Sigmoid colon (tissue), 7 donors: ENCODE data around the gene ALKBH3. TPM values are rescaled to one million over a fixed set of nuclear protein-coding genes. Genes with fewer than 3 reads are reported as not detected.

Source experiments
- DNase-seq: peaks from one replicate; pipeline ENCODE4 v3.0.0-alpha.2; 2019
- H3K27ac ChIP-seq, 4 donors: fragments of 200-600 bp; sonication (generic); one replicate each; pipeline ENCODE4 v1.5.1; 2016 to 2019; ENCODE audit warnings: mild to moderate bottlenecking in 1 of 4
- H3K27me3 ChIP-seq, 3 donors: fragments of 200-600 bp; sonication (generic); one replicate each; pipeline ENCODE4 v1.5.1; 2019; ENCODE audit warnings: mild to moderate bottlenecking in 1 of 3
- H3K36me3 ChIP-seq, 4 donors: fragments of 200-600 bp; sonication (generic); one replicate each; pipeline ENCODE4 v1.5.1; 2016 to 2019
- H3K4me1 ChIP-seq, 4 donors: fragments of 200-600 bp; sonication (generic); one replicate each; pipeline ENCODE4 v1.5.1; 2017 to 2019
- H3K4me3 ChIP-seq, 4 donors: fragments of 200-600 bp; sonication (generic); one replicate each; pipeline ENCODE4 v1.5.1; 2017 to 2019; ENCODE audit warnings: mild to moderate bottlenecking in 2 of 4, moderate library complexity in 1 of 4
- H3K9me3 ChIP-seq, 4 donors: fragments of 200-600 bp in 3 of 4; sonication (generic) in 3 of 4; one replicate each; pipeline versions ENCODE4 v1.5.1 to v1.6.1; 2013 to 2019
- EP300 ChIP-seq, 4 donors: sonication (generic); formaldehyde crosslinking; IDR thresholded peaks; one replicate each; pipeline ENCODE4 v1.6.1; 2017; ENCODE audit warnings: antibody characterized with exemption in 4 of 4
- POLR2A ChIP-seq, 2 donors: fragments of 450-650 bp; IDR thresholded peaks; one replicate each; pipeline ENCODE4 v1.6.1; 2016; ENCODE audit warnings: antibody characterized with exemption in 2 of 2, mild to moderate bottlenecking in 2 of 2, moderate library complexity in 2 of 2
- POLR2AphosphoS5 ChIP-seq, 4 donors: sonication (generic); formaldehyde crosslinking; IDR thresholded peaks; one replicate each; pipeline ENCODE4 v1.6.1; 2017; ENCODE audit warnings: antibody characterized with exemption in 4 of 4
- WGBS, 2 donors: extraction: QIAGEN DNeasy Blood & Tissue Kit; methylation state at CpG; one replicate each; pipeline ENCODE4 v1.1.7; 2013; 5-methylcytosine and 5-hydroxymethylcytosine counted together
- intact Hi-C: fragments of 100-400 bp; cut with DNase I; formaldehyde crosslinking; loops from one replicate; pipeline ENCODE4 v1.15.1; 2023
- polyA plus RNA-seq, 3 donors: library from polyadenylated mRNA; stranded (reverse); fragments of 200-250 nt; gene quantifications; one replicate each; pipeline ENCODE4 v1.2.3, GENCODE V29; 2013
- total RNA-seq, 4 donors: library from RNA; depleted of rRNA; stranded (reverse); fragments of >200 nt; gene quantifications; one replicate each; pipeline ENCODE4 v1.1.0, GENCODE V29; 2016
- TF ChIP-seq, protein P1 (sequence below), 4 experiments: fragments of 450-650 bp in 3 of 4; fragments of 200-600 bp in 1 of 4; IDR thresholded peaks; one replicate each; pipeline ENCODE4 v1.5.1; 2016 to 2019; ENCODE audit warnings: antibody characterized with exemption in 4 of 4, mild to moderate bottlenecking in 3 of 4, moderate library complexity in 2 of 4
- donor health status: healthy with polysubstance abuse.
- donor health status: Bipolar disorder and iron deficiency.
- donor health status: healthy.

ALKBH3 gene
- total and polyA plus RNA-seq, 7 donors: 15.7 to 31.2 (median 27.3) TPM

DNA sequence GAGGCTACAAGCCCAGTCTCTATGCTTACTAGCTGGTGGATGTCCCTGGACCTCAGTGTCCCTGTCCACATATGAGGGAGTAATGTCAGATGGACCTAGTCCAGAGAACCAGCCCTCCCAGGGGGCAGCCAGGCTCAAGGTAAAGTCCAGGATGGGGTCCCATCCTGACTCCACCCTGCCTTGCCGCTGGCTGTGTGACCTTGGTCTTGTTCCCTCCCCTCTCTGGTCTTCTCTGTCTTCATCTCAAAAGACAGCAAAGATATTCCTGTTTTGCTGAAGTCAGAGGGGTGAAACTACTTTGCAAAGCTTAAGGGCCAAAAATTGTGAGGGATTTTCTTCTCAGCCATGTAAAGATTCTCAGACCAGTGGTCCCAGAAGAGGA is 52.6 kb downstream of the ALKBH3 start:
- no peak for TF ChIP-seq POLR2A (IDR thresholded peaks at IDR 0.05)
- TF ChIP-seq EP300 (IDR thresholded peaks at IDR 0.05): no peak
- TF ChIP-seq, protein P1, sequence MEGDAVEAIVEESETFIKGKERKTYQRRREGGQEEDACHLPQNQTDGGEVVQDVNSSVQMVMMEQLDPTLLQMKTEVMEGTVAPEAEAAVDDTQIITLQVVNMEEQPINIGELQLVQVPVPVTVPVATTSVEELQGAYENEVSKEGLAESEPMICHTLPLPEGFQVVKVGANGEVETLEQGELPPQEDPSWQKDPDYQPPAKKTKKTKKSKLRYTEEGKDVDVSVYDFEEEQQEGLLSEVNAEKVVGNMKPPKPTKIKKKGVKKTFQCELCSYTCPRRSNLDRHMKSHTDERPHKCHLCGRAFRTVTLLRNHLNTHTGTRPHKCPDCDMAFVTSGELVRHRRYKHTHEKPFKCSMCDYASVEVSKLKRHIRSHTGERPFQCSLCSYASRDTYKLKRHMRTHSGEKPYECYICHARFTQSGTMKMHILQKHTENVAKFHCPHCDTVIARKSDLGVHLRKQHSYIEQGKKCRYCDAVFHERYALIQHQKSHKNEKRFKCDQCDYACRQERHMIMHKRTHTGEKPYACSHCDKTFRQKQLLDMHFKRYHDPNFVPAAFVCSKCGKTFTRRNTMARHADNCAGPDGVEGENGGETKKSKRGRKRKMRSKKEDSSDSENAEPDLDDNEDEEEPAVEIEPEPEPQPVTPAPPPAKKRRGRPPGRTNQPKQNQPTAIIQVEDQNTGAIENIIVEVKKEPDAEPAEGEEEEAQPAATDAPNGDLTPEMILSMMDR (IDR thresholded peaks at IDR 0.05): no peak
- no peak for TF ChIP-seq POLR2AphosphoS5 (IDR thresholded peaks at IDR 0.05)
- Histone ChIP-seq H3K27me3 (peaks cover 0 to 16% (median 7%) of the 10 kb centered on the region in 3 donors), H3K4me1 (peaks cover 0 to 17% (median 0%) of the 10 kb centered on the region in 4 donors), H3K27ac (no peak overlapping the region), H3K36me3 (no peaks in the 10 kb centered on the region), H3K4me3 (no peak overlapping the region), H3K9me3 (no peaks in the 10 kb centered on the region)
- intact Hi-C loops: no loop called here
- DNase-seq: no peak
- 70 to 76% methylated on average over 1 of the region's 1 CpG for WGBS, 2 donors

- Histone ChIP-seq H3K27me3 (peaks cover 0 to 16% (median 7%) of the 10 kb centered on the region in 3 donors), H3K27ac (no peak overlapping the region), H3K36me3 (no peaks in the 10 kb centered on the region), H3K4me3 (no peak overlapping the region), H3K9me3 (no peaks in the 10 kb centered on the region), H3K4me1 (peaks cover 0 to 17% (median 0%) of the 10 kb centered on the region in 4 donors)
- WGBS, 2 donors: 46 to 51% methylated on average over 20 of the region's 20 CpGs
- no peak for TF ChIP-seq POLR2A (IDR thresholded peaks at IDR 0.05)
- no peak for TF ChIP-seq EP300 (IDR thresholded peaks at IDR 0.05)
- TF ChIP-seq POLR2AphosphoS5 (IDR thresholded peaks at IDR 0.05): no peak
- TF ChIP-seq, protein P1 (IDR thresholded peaks at IDR 0.05): no peak
- DNase-seq: no peak
- intact Hi-C loops: no loop called here
These were observed 53.2 kb downstream of the ALKBH3 start for GRCh38 chr11:43933608-43934551.

- DNase-seq: no peak
- Histone ChIP-seq H3K4me3 (no peak overlapping the region), H3K9me3 (no peaks in the 10 kb centered on the region), H3K36me3 (no peaks in the 10 kb centered on the region), H3K27me3 (peaks cover 0 to 16% (median 7%) of the 10 kb centered on the region in 3 donors), H3K27ac (no peak overlapping the region), H3K4me1 (peaks cover 0 to 17% (median 0%) of the 10 kb centered on the region in 4 donors)
- TF ChIP-seq POLR2A (IDR thresholded peaks at IDR 0.05): no peak
- TF ChIP-seq, protein P1 (IDR thresholded peaks at IDR 0.05): no peak
- no peak for TF ChIP-seq POLR2AphosphoS5 (IDR thresholded peaks at IDR 0.05)
- no peak for TF ChIP-seq EP300 (IDR thresholded peaks at IDR 0.05)
- 65 to 82% methylated on average over 14 of the region's 14 CpGs for WGBS, 2 donors
- intact Hi-C loops: no loop called here
These were observed 54.2 kb downstream of the ALKBH3 start for GRCh38 chr11:43934601-43935423.

DNA sequence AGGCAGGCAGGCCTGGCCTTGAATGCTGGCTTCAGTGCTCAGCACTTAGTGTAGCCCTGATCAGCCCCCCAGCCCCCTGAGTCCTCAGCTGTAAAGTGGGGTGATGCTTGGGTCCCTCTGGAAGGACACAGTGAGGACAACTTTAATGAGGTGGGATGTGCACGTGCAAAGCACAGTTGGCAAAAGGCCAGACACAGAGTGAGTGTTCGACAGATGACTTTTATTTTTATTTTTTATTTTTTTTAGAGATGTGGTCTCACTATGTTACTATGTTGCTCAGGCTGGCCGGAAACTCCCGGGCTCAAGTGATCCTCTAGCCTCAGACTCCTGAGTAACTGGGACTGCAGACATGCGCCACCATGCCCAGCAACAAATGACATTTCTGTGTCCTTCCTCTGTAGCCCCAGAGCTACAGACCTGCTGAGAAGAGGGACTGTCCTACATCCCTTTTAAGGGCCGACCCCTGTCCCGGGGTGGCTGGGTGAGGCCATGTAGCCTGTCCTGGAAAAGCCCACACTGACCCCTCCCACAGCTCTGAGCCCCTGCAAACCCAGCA is 54.9 kb downstream of the ALKBH3 start:
- Histone ChIP-seq H3K4me1 (peaks cover 0 to 17% (median 0%) of the 10 kb centered on the region in 4 donors), H3K9me3 (no peaks in the 10 kb centered on the region), H3K4me3 (no peak overlapping the region), H3K36me3 (no peaks in the 10 kb centered on the region), H3K27me3 (peaks cover 0 to 16% (median 7%) of the 10 kb centered on the region in 3 donors), H3K27ac (no peak overlapping the region)
- intact Hi-C loops: no loop called here
- DNase-seq: no peak
- TF ChIP-seq POLR2AphosphoS5 (IDR thresholded peaks at IDR 0.05) (no peak), POLR2A (IDR thresholded peaks at IDR 0.05) (no peak), EP300 (IDR thresholded peaks at IDR 0.05) (no peak)
- TF ChIP-seq, protein P1 (IDR thresholded peaks at IDR 0.05): no peak
- WGBS, 2 donors: 73 to 82% methylated on average over 7 of the region's 7 CpGs
